Upper lobe of left lung (tissue), 6 donors: Measurements from ENCODE around the gene TBC1D24. TPM values are rescaled to one million over a fixed set of nuclear protein-coding genes. Genes with fewer than 3 reads are reported as not detected.

ENCODE experiments used
- ATAC-seq, 2 donors: fragments of 200-7000 bp; cut with Tn5 transposase; one replicate each; pipeline ENCODE4 v1.9.1; 2022; ENCODE audit warnings: mild to moderate bottlenecking in 2 of 2, moderate library complexity in 2 of 2; ENCODE audit not compliant: low FRiP score in 2 of 2
- DNase-seq, 2 donors: peaks; one replicate each; pipeline ENCODE4 v3.0.0-alpha.2; 2019 to 2020
- H3K27ac ChIP-seq, 4 donors: fragments of 200-600 bp; sonication (generic); one replicate each; pipeline ENCODE4 v1.5.1; 2016 to 2019
- H3K27me3 ChIP-seq, 4 donors: fragments of 200-600 bp; sonication (generic); one replicate each; pipeline ENCODE4 v1.5.1; 2017 to 2019
- H3K36me3 ChIP-seq, 4 donors: fragments of 200-600 bp; sonication (generic); one replicate each; pipeline ENCODE4 v1.5.1; 2016 to 2019
- H3K4me1 ChIP-seq, 4 donors: fragments of 200-600 bp; sonication (generic); one replicate each; pipeline ENCODE4 v1.5.1; 2018 to 2019
- H3K4me3 ChIP-seq, 4 donors: fragments of 200-600 bp; sonication (generic); one replicate each; pipeline ENCODE4 v1.5.1; 2017 to 2019; ENCODE audit warnings: mild to moderate bottlenecking in 2 of 4, moderate library complexity in 1 of 4
- H3K9me3 ChIP-seq, 4 donors: fragments of 200-600 bp; sonication (generic); one replicate each; pipeline ENCODE4 v1.5.1; 2018 to 2019
- EP300 ChIP-seq, 4 donors: sonication (generic); formaldehyde crosslinking; IDR thresholded peaks; one replicate each; pipeline ENCODE4 v1.5.1; 2017; ENCODE audit warnings: antibody characterized with exemption in 4 of 4, control low read depth in 2 of 4
- POLR2A ChIP-seq, 4 donors: fragments of 450-650 bp; IDR thresholded peaks; one replicate each; pipeline ENCODE4 v1.5.1; 2016 to 2017; ENCODE audit warnings: antibody characterized with exemption in 4 of 4, mild to moderate bottlenecking in 2 of 4
- POLR2AphosphoS5 ChIP-seq, 2 donors: sonication (generic); formaldehyde crosslinking; IDR thresholded peaks; one replicate each; pipeline ENCODE4 v1.5.1; 2017; ENCODE audit warnings: antibody characterized with exemption in 2 of 2
- WGBS, 2 donors: methylation state at CpG; one replicate each; pipeline ENCODE4 v1.1.5; 2017 to 2018; 5-methylcytosine and 5-hydroxymethylcytosine counted together
- total RNA-seq, 6 donors: library from RNA; depleted of rRNA in 4 of 6; stranded (reverse); fragments of >200 nt in 4 of 6; gene quantifications; one replicate each; pipeline versions ENCODE4 v1.1.0 to v1.2.1, GENCODE V29; 2016 to 2021
- TF ChIP-seq, protein P1 (sequence below), 6 experiments: fragments of 450-650 bp in 4 of 6; fragments of 200-600 bp in 2 of 6; sonication (generic) in 2 of 6; IDR thresholded peaks; one replicate each; pipeline ENCODE4 v1.5.1; 2016 to 2019; ENCODE audit warnings: antibody characterized with exemption in 6 of 6
- donor health status: DM: no; HTN: no; CAD: no; lungs with moderate emphysema.
- donor health status: DM: no; HTN: yes; CAD: no; lungs with severe emphysema.

The TBC1D24 gene
- total RNA-seq, 6 donors from 2014 or later, result 25.9 to 49.6 (median 37.2) TPM

DNA sequence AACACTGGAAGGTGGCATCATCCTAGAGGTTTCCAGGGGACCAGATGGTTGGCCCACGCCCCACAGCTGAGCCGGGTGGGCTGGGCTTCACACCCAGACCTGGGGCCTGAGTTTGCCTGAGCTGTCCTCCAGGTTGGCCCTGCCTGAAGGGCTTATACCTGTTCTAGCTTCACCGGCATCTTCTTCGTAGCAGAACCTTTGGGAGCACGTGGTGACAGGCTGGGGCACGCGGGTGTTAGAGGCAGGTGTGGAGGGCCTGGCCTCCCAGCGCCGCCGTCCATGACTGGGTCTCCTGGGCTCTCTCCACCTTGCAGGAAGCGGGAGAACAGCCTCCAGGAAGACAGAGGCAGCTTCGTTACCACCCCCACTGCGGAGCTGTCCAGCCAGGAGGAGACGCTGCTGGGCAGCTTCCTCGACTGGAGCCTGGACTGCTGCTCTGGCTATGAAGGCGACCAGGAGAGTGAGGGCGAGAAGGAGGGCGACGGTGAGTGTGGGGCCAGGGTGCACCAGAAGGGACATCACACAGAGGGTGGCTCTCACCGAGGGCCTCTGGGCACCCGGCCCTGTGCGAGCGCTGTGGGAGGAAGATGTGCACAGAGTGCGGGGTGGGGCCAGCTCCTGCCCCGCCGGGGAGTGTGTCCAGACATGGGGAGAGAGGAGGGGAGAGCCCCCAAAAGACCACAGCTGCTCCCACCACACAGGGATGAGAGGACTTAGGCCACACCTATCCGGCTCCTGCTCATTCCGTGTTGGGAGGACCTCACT lies 19.7 kb upstream of the TBC1D24 start:
- Histone ChIP-seq H3K4me1 (peaks cover 7 to 23% (median 17%) of the 10 kb centered on the region in 4 donors), H3K9me3 (no peaks in the 10 kb centered on the region), H3K27me3 (no peaks in the 10 kb centered on the region), H3K36me3 (peaks cover 0 to 16% (median 11%) of the 10 kb centered on the region in 4 donors), H3K27ac (no peak overlapping the region), H3K4me3 (no peak overlapping the region)
- no peak for ATAC-seq
- DNase-seq, result no peak
- TF ChIP-seq, protein P1, sequence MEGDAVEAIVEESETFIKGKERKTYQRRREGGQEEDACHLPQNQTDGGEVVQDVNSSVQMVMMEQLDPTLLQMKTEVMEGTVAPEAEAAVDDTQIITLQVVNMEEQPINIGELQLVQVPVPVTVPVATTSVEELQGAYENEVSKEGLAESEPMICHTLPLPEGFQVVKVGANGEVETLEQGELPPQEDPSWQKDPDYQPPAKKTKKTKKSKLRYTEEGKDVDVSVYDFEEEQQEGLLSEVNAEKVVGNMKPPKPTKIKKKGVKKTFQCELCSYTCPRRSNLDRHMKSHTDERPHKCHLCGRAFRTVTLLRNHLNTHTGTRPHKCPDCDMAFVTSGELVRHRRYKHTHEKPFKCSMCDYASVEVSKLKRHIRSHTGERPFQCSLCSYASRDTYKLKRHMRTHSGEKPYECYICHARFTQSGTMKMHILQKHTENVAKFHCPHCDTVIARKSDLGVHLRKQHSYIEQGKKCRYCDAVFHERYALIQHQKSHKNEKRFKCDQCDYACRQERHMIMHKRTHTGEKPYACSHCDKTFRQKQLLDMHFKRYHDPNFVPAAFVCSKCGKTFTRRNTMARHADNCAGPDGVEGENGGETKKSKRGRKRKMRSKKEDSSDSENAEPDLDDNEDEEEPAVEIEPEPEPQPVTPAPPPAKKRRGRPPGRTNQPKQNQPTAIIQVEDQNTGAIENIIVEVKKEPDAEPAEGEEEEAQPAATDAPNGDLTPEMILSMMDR (IDR thresholded peaks at IDR 0.05), result no peak
- TF ChIP-seq EP300 (IDR thresholded peaks at IDR 0.05) (no peak), POLR2A (IDR thresholded peaks at IDR 0.05) (no peak), POLR2AphosphoS5 (IDR thresholded peaks at IDR 0.05) (no peak)
- 96 to 97% methylated on average over 14 to 28 of the region's 28 CpGs for WGBS, 2 donors

GRCh38 chr16:2456551-2457153 lies 18.3 kb upstream of the TBC1D24 start:
- ATAC-seq, result no peak
- no peak for TF ChIP-seq EP300 (IDR thresholded peaks at IDR 0.05)
- TF ChIP-seq, protein P1 (IDR thresholded peaks at IDR 0.05), result no peak
- TF ChIP-seq POLR2A (IDR thresholded peaks at IDR 0.05), result no peak
- TF ChIP-seq POLR2AphosphoS5 (IDR thresholded peaks at IDR 0.05), result no peak
- H3K36me3 ChIP-seq, result peaks cover 0 to 16% (median 10%) of the 10 kb centered on the region in 4 donors
- WGBS, 2 donors, result 96 to 98% methylated on average over 12 to 16 of the region's 21 CpGs
- H3K27me3 ChIP-seq, result no peaks in the 10 kb centered on the region
- no peak overlapping the region for H3K4me3 ChIP-seq
- no peak overlapping the region for H3K27ac ChIP-seq
- H3K9me3 ChIP-seq, result no peaks in the 10 kb centered on the region
- no peak for DNase-seq
- H3K4me1 ChIP-seq, result peaks cover 9 to 27% (median 21%) of the 10 kb centered on the region in 4 donors

DNA sequence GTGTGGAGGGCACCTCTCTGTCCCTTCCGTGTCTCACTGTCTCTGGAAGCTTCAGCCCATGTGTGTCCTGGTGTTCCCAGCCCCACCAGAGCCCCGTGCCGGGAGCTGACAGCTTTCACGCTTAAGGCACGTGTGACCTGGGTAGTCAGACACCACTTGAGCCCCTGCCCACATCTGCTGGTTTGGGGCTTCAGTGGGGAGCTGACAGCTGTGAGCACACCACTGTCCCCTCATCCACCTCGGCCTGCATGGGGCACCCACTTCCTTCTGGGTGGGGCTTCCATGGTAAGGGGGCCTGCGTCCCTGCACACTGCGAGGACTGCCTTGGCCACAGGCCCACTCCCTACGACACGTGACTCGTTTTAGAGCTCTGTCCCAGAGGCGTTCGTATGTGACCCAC lies 17.7 kb upstream of the TBC1D24 start:
- WGBS, 2 donors, result 74 to 81% methylated on average over 9 to 12 of the region's 13 CpGs
- no peaks in the 10 kb centered on the region for H3K9me3 ChIP-seq
- peaks cover 0 to 16% (median 10%) of the 10 kb centered on the region in 4 donors for H3K36me3 ChIP-seq
- ATAC-seq, result no peak
- no peak overlapping the region for H3K27ac ChIP-seq
- DNase-seq, result no peak
- H3K4me3 ChIP-seq, result no peak overlapping the region
- H3K27me3 ChIP-seq, result no peaks in the 10 kb centered on the region
- TF ChIP-seq POLR2AphosphoS5 (IDR thresholded peaks at IDR 0.05) (no peak), EP300 (IDR thresholded peaks at IDR 0.05) (no peak), POLR2A (IDR thresholded peaks at IDR 0.05) (no peak)
- TF ChIP-seq, protein P1 (IDR thresholded peaks at IDR 0.05), result no peak
- H3K4me1 ChIP-seq, result peaks cover 9 to 27% (median 21%) of the 10 kb centered on the region in 4 donors

DNA sequence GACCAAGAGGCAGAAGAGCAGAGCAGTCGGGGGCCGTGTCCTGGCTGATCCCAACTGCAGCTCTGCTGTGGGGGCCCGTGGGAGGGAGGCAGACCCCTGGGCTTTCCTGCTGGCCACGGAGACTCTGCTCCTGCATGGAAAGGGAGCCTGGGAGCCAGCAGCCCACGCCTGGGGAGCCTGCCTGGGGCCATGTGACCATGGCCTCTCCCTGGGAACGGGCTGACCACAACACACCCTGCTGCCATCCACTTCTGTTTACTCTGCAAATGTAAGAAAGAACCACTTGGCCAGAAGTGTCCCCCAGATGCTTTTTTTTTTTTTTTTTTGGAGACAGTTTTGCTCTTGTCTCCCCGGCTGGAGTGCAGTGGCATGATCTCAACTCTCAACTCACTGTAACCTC lies 17.0 kb upstream of the TBC1D24 start:
- Histone ChIP-seq H3K27ac (no peak overlapping the region), H3K27me3 (no peaks in the 10 kb centered on the region), H3K4me3 (no peak overlapping the region), H3K36me3 (peaks cover 0 to 14% (median 10%) of the 10 kb centered on the region in 4 donors), H3K9me3 (no peaks in the 10 kb centered on the region), H3K4me1 (peaks cover 9 to 27% (median 21%) of the 10 kb centered on the region in 4 donors)
- WGBS, 2 donors, result 76 to 88% methylated on average over 7 of the region's 7 CpGs
- DNase-seq, result peak in 1 of 2 donors; percentile 72
- ATAC-seq, result no peak
- TF ChIP-seq POLR2AphosphoS5 (IDR thresholded peaks at IDR 0.05) (no peak), POLR2A (IDR thresholded peaks at IDR 0.05) (no peak), EP300 (IDR thresholded peaks at IDR 0.05) (no peak)
- TF ChIP-seq, protein P1 (IDR thresholded peaks at IDR 0.05), result no peak
